ENCODE results near the gene SYNC. TPM values are rescaled to one million over a fixed set of nuclear protein-coding genes. Genes with fewer than 3 reads are reported as not detected.

SYNC gene
- total and polyA plus RNA-seq, 10 of the 15 experiments (the other 5 are each of a cell fraction or from before 2014, with no cell fraction given), result 0.04 to 0.12 (median 0.05) TPM; not detected in 7

GRCh38 chr1:32650752-32651460, 51.7 kb downstream of the SYNC start, which contains the start of gene RBBP4 (continued):
- peak; percentile 98 for TF ChIP-seq ZNF592 (IDR thresholded peaks at IDR 0.05)

- ChIA-PET SMC1A (ENCODE audit: uncharacterized antibody, unreplicated experiment) (interaction anchor here (1.0 to 1.7 kb wide), 3 partner anchors 23 to 402 kb away, joined by 3 to 6 read pairs (median 4); no protein-coding TSS in a partner anchor), RAD21 (ENCODE audit: unreplicated experiment) (interaction anchor here (1.2 kb wide), 1 partner anchor 31 kb away, joined by 8 read pairs; no protein-coding TSS in a partner anchor), POLR2A (interaction anchor here (0.6 to 2.0 kb wide), 7 partner anchors 25 to 407 kb away, joined by 3 to 8 read pairs (median 5); partner anchors contain the start of genes HDAC1 and S100PBP), CTCF (interaction anchor here (1.2 to 1.7 kb wide), 3 partner anchors 12 to 130 kb away, joined by 4 to 10 read pairs (median 10); no protein-coding TSS in a partner anchor)
- peak; percentile 90 for FAIRE-seq
- Histone ChIP-seq H3K9me3 (replicated peaks; ENCODE audit: control insufficient read depth, insufficient read depth, low read length) (no peaks in the 10 kb centered on the region), H3K36me3 (ENCODE audit: control insufficient read depth in 2 of 2, insufficient read depth in 2 of 2, low read length in 1 of 2) (peaks cover 0 to 11% of the 10 kb centered on the region in 2 experiments; a peak in 3 of 4 replicates), H3K9ac (ENCODE audit: control insufficient read depth, insufficient read depth, low read length) (peak within 1 kb of the TSS; percentile 100), H3K27me3 (replicated peaks in 1 of 2; ENCODE audit: control insufficient read depth in 2 of 2, insufficient read depth in 2 of 2, low read length in 1 of 2) (no peaks in the 10 kb centered on the region), H3K79me2 (ENCODE audit: control insufficient read depth, insufficient read depth, low read length) (peaks cover 89% of the 10 kb centered on the region), H2AFZ (ENCODE audit: control insufficient read depth, low read depth, low read length) (peak within 1 kb of the TSS; percentile 97), H3K4me1 (ENCODE audit: control insufficient read depth, insufficient read depth, low read length) (peaks cover 3% of the 10 kb centered on the region; the same call in 1 of the 2 replicates), H3K4me2 (ENCODE audit: control insufficient read depth, insufficient read depth) (peak within 1 kb of the TSS; percentile 95), H3K4me3 (peak within 1 kb of the TSS; percentile 89), H3K27ac (ENCODE audit: control insufficient read depth, insufficient read depth) (peak within 1 kb of the TSS; percentile 100), H4K20me1 (ENCODE audit: control insufficient read depth, insufficient read depth) (no peaks in the 10 kb centered on the region)
- in situ Hi-C loops (cut with MboI), result no loop called here
- peak; percentile 88 for DNase-seq (ENCODE audit: low read depth, low spot score)
- no TSS peak for BruUV-seq (replicated peaks)
- ATAC-seq, result peak; percentile 81
- intact Hi-C loops (cut with micrococcal nuclease; ENCODE audit: unreplicated experiment), result loop anchor here (2.0 to 5.0 kb wide), 3 partner anchors 21 to 128 kb away; partner anchors contain the start of gene ZBTB8A
- WGBS (ENCODE audit: insufficient coverage, insufficient replicate concordance, low lambda C conversion rate, missing lambda C conversion rate), result under 1% methylated on average over 21 of the region's 21 CpGs
- TF ChIP-seq POLR2A (IDR thresholded peaks at IDR 0.05; ENCODE audit: low read depth, low read length) (peak; percentile 89), SREBF2 (IDR thresholded peaks at IDR 0.05; ENCODE audit: low read length) (0 out of 2 replicates have a peak, but pooled peaks have one; percentile 25), E2F8 (IDR thresholded peaks at IDR 0.05; ENCODE audit: low read depth, partially characterized antibody) (peak; percentile 86), NFYB (IDR thresholded peaks at IDR 0.05; ENCODE audit: insufficient read depth, low read depth, low read length) (0 out of 2 replicates have a peak, but pooled peaks have one; percentile 11), SMC3 (IDR thresholded peaks at IDR 0.05; ENCODE audit: borderline replicate concordance, low read length) (no peak), NFYA (IDR thresholded peaks at IDR 0.05; ENCODE audit: borderline replicate concordance, low read depth, low read length) (no peak), ELK1 (IDR thresholded peaks at IDR 0.05; ENCODE audit: low read depth, low read length) (peak; percentile 62; the same call in 1 of the 2 replicates), STAT3 (IDR thresholded peaks at IDR 0.05; ENCODE audit: low read depth, low read length) (no peak), NRF1 (conservative IDR thresholded peaks at IDR 0.05; ENCODE audit: low read depth, low read length) (no peak), WRNIP1 (IDR thresholded peaks at IDR 0.05; ENCODE audit: borderline replicate concordance, low read depth, low read length) (0 out of 2 replicates have a peak, but pooled peaks have one; percentile 28), SRF (IDR thresholded peaks at IDR 0.05; ENCODE audit: low read depth in 2 of 2, low read length in 2 of 2) (no peak)
Observed at GRCh38 chr1:32650248-32650751, 52.3 kb downstream of the SYNC start, which contains the start of gene ZBTB8OS. TSS of gene ZBTB8OS (minus strand) at chr1:32650550. CDS start at chr1:32650529, 21 bp downstream.

All from GM12878 (cell line).